ENCODE data around the gene TARS2.

The TARS2 gene

GRCh38 chr1:150508982-150509381, 21.8 kb downstream of the TARS2 start:
- no peak for DNase-seq (ENCODE audit: low read depth in 2 of 2)

GRCh38 chr1:150511551-150511950, 24.3 kb downstream of the TARS2 start:
- DNase-seq (ENCODE audit: low read depth in 2 of 2) = no peak

- no peak for DNase-seq (ENCODE audit: low read depth in 2 of 2)
Measured at GRCh38 chr1:150511985-150512660, 24.9 kb downstream of the TARS2 start.

- no peak for DNase-seq (ENCODE audit: low read depth in 2 of 2)
Measured at GRCh38 chr1:150512846-150513245, 25.6 kb downstream of the TARS2 start.

- no peak for DNase-seq (ENCODE audit: low read depth in 2 of 2)
Measured at GRCh38 chr1:150513351-150513791, 26.2 kb downstream of the TARS2 start.

- no peak for DNase-seq (ENCODE audit: low read depth in 2 of 2)
Measured at GRCh38 chr1:150514260-150514659, 27.0 kb downstream of the TARS2 start.

GRCh38 chr1:150514913-150515327, 27.7 kb downstream of the TARS2 start:
- DNase-seq (ENCODE audit: low read depth in 2 of 2) = no peak

GRCh38 chr1:150515328-150516049, 28.3 kb downstream of the TARS2 start, which contains the start of gene FALEC:
FALEC (plus strand) TSS chr1:150515752.
- DNase-seq (ENCODE audit: low read depth in 2 of 2) = peak; percentile 90 to 91

- no peak for DNase-seq (ENCODE audit: low read depth in 2 of 2)
Measured at GRCh38 chr1:150516050-150516591, 28.9 kb downstream of the TARS2 start.

- DNase-seq (ENCODE audit: low read depth in 2 of 2) = no peak
Measured at GRCh38 chr1:150516616-150517015, 29.4 kb downstream of the TARS2 start.

GRCh38 chr1:150521196-150521968, 34.2 kb downstream of the TARS2 start:
- no peak for DNase-seq (ENCODE audit: low read depth in 2 of 2)

- no peak for DNase-seq (ENCODE audit: low read depth in 2 of 2)
Measured at GRCh38 chr1:150525348-150525747, 38.1 kb downstream of the TARS2 start.

- DNase-seq (ENCODE audit: low read depth in 2 of 2) = no peak
Measured at GRCh38 chr1:150528196-150528595, 41.0 kb downstream of the TARS2 start.

GRCh38 chr1:150529017-150529416, 41.8 kb downstream of the TARS2 start:
- peak in 1 of 2 experiments; percentile 34 for DNase-seq (ENCODE audit: low read depth in 2 of 2)

- DNase-seq (ENCODE audit: low read depth in 2 of 2) = no peak
Measured at GRCh38 chr1:150530491-150531159, 43.4 kb downstream of the TARS2 start.

- DNase-seq (ENCODE audit: low read depth in 2 of 2) = no peak
Measured at GRCh38 chr1:150532860-150533259, 45.6 kb downstream of the TARS2 start.

GRCh38 chr1:150534002-150534401, 46.8 kb downstream of the TARS2 start:
- no peak for DNase-seq (ENCODE audit: low read depth in 2 of 2)

- DNase-seq (ENCODE audit: low read depth in 2 of 2) = no peak
Measured at GRCh38 chr1:150535511-150536287, 48.5 kb downstream of the TARS2 start.

GRCh38 chr1:150536836-150537731, 49.9 kb downstream of the TARS2 start:
- DNase-seq (ENCODE audit: low read depth in 2 of 2) = no peak

All from fibroblast of skin of left quadriceps (primary cell).